RPMI7951 (cell line): ENCODE results near the gene PARPBP. TPM values are rescaled to one million over a fixed set of nuclear protein-coding genes. Genes with fewer than 3 reads are reported as not detected.

Experiments
- total RNA-seq: library from RNA; depleted of rRNA; stranded (reverse); fragments of >200 nt; shearing (Covaris generic); gene quantifications from 2 replicates; pipeline ENCODE4 v1.2.3, GENCODE V29; 2014; rRNA removed

Gene PARPBP
- total RNA-seq, 1 experiment from 2014 or later: 59.6 TPM

Other genes with a start within 250 kb of the PARPBP start
- gene DRAM1, start 242.6 kb upstream of the PARPBP start, total RNA-seq: 2.6 and 4.8 TPM in 2 replicates
- 140 and 142 TPM in 2 replicates for gene WASHC3, start 58.2 kb upstream of the PARPBP start, total RNA-seq
- gene NUP37, start 69 bp upstream of the PARPBP start, total RNA-seq: 74.9 and 82.5 TPM in 2 replicates
- gene PMCH, start 77.7 kb downstream of the PARPBP start, total RNA-seq: not detected in 2 replicates